ENCODE results near the gene SLC34A3. TPM values are rescaled to one million over a fixed set of nuclear protein-coding genes. Genes with fewer than 3 reads are reported as not detected.

SLC34A3 gene
- total RNA-seq, 1 experiment from 2014 or later, result 0.13 TPM

- H3K27me3 Mint-ChIP-seq (ENCODE audit: low read depth), result no peaks in the 10 kb centered on the region
- no peak for DNase-seq (ENCODE audit: low spot score)
- no peak overlapping the region for H3K27ac Mint-ChIP-seq
- H3K9me3 Mint-ChIP-seq, result no peaks in the 10 kb centered on the region
- ChIA-PET POLR2A (interaction anchor here (1.0 kb wide), 1 partner anchor 9 kb away, joined by 3 read pairs; no protein-coding TSS in a partner anchor), CTCF (interaction anchor here (1.2 to 2.1 kb wide), 5 partner anchors 19 to 165 kb away, joined by 3 to 16 read pairs (median 4); no protein-coding TSS in a partner anchor)
- H3K4me1 Mint-ChIP-seq, result peaks cover 15% of the 10 kb centered on the region
- ATAC-seq, result no peak
- no peaks in the 10 kb centered on the region; the same call in 1 of the 2 replicates for H3K36me3 Mint-ChIP-seq
- no peak overlapping the region for H3K4me3 Mint-ChIP-seq
- TF ChIP-seq STAT6 (CRISPR knock-in tag; conservative IDR thresholded peaks at IDR 0.05; ENCODE audit: low read depth) (no peak), SMAD4 (CRISPR knock-in tag; IDR thresholded peaks at IDR 0.05) (no peak), NR2C2 (CRISPR knock-in tag; IDR thresholded peaks at IDR 0.05) (no peak), GABPB1 (CRISPR knock-in tag; IDR thresholded peaks at IDR 0.05) (no peak), HMGXB4 (CRISPR knock-in tag; IDR thresholded peaks at IDR 0.05) (0 out of 2 replicates have a peak, but pooled peaks have one; percentile 15), CREB1 (CRISPR knock-in tag; IDR thresholded peaks at IDR 0.05) (no peak)
Observed at GRCh38 chr9:137194388-137194787, 36.3 kb upstream of the SLC34A3 start.

- Mint-ChIP-seq H3K27me3 (ENCODE audit: low read depth) (no peaks in the 10 kb centered on the region), H3K36me3 (no peaks in the 10 kb centered on the region; the same call in 1 of the 2 replicates), H3K4me1 (peaks cover 14% of the 10 kb centered on the region), H3K27ac (peak overlapping the region; percentile 69; the same call in 1 of the 2 replicates), H3K9me3 (no peaks in the 10 kb centered on the region), H3K4me3 (no peak overlapping the region)
- ChIA-PET POLR2A (interaction anchor here (1.0 to 1.2 kb wide), 2 partner anchors 9 to 46 kb away, joined by 3 read pairs; no protein-coding TSS in a partner anchor), CTCF (interaction anchor here (0.9 to 2.1 kb wide), 4 partner anchors 19 to 159 kb away, joined by 3 to 16 read pairs (median 6); no protein-coding TSS in a partner anchor)
- TF ChIP-seq, protein P1, sequence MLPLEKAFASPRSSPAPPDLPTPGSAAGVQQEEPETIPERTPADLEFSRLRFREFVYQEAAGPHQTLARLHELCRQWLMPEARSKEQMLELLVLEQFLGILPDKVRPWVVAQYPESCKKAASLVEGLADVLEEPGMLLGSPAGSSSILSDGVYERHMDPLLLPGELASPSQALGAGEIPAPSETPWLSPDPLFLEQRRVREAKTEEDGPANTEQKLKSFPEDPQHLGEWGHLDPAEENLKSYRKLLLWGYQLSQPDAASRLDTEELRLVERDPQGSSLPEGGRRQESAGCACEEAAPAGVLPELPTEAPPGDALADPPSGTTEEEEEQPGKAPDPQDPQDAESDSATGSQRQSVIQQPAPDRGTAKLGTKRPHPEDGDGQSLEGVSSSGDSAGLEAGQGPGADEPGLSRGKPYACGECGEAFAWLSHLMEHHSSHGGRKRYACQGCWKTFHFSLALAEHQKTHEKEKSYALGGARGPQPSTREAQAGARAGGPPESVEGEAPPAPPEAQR (CRISPR knock-in tag; IDR thresholded peaks at IDR 0.05), result no peak
- TF ChIP-seq, protein P2, sequence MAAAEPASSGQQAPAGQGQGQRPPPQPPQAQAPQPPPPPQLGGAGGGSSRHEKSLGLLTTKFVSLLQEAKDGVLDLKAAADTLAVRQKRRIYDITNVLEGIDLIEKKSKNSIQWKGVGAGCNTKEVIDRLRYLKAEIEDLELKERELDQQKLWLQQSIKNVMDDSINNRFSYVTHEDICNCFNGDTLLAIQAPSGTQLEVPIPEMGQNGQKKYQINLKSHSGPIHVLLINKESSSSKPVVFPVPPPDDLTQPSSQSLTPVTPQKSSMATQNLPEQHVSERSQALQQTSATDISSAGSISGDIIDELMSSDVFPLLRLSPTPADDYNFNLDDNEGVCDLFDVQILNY (CRISPR knock-in tag; IDR thresholded peaks at IDR 0.05), result no peak
- no peak for TF ChIP-seq SP1 (CRISPR knock-in tag; conservative IDR thresholded peaks at IDR 0.05)
- TF ChIP-seq JAZF1 (CRISPR knock-in tag; IDR thresholded peaks at IDR 0.05), result no peak
- TF ChIP-seq, protein P3, sequence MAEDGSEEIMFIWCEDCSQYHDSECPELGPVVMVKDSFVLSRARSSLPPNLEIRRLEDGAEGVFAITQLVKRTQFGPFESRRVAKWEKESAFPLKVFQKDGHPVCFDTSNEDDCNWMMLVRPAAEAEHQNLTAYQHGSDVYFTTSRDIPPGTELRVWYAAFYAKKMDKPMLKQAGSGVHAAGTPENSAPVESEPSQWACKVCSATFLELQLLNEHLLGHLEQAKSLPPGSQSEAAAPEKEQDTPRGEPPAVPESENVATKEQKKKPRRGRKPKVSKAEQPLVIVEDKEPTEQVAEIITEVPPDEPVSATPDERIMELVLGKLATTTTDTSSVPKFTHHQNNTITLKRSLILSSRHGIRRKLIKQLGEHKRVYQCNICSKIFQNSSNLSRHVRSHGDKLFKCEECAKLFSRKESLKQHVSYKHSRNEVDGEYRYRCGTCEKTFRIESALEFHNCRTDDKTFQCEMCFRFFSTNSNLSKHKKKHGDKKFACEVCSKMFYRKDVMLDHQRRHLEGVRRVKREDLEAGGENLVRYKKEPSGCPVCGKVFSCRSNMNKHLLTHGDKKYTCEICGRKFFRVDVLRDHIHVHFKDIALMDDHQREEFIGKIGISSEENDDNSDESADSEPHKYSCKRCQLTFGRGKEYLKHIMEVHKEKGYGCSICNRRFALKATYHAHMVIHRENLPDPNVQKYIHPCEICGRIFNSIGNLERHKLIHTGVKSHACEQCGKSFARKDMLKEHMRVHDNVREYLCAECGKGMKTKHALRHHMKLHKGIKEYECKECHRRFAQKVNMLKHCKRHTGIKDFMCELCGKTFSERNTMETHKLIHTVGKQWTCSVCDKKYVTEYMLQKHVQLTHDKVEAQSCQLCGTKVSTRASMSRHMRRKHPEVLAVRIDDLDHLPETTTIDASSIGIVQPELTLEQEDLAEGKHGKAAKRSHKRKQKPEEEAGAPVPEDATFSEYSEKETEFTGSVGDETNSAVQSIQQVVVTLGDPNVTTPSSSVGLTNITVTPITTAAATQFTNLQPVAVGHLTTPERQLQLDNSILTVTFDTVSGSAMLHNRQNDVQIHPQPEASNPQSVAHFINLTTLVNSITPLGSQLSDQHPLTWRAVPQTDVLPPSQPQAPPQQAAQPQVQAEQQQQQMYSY (CRISPR knock-in tag; IDR thresholded peaks at IDR 0.05), result no peak
- no peak for TF ChIP-seq ETV6 (CRISPR knock-in tag; IDR thresholded peaks at IDR 0.05)
- ATAC-seq, result peak; percentile 8; the same call in 1 of the 2 replicates
- no peak for DNase-seq (ENCODE audit: low spot score)
Observed at GRCh38 chr9:137194909-137195308, 35.8 kb upstream of the SLC34A3 start.

All from WTC11 (cell line).